Measurements from ENCODE around the gene FGA.
"Not testable (repeated sequence)": the region's sequence is repeated elsewhere in the genome, so short reads cannot be mapped to it uniquely, and the experiment has no call there.

FGA gene

DNA sequence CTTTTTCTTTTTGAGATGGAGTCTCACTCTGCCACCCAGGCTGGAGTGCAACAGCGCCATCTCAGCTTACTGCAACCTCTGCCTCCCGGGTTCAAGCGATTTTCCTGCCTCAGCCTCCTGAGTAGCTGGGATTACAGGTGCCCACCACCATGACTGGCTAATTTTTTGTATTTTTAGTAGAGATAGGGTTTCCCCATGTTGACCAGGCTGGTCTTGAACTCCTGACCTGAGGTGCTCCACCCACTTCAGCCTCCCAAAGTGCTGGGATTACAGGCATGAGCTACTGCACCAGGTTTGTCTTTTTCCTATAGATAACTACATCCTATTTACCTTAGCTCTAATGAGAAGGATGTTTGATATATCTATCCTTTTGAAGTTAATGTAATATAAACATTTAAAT lies 3.8 kb upstream of the FGA start:
- not testable (repeated sequence) for H3K9me3 Mint-ChIP-seq; DNase-seq (ENCODE audit: low spot score in 2 of 2); H3K4me3 Mint-ChIP-seq; ATAC-seq; H3K4me1 Mint-ChIP-seq; H3K36me3 Mint-ChIP-seq; H3K27ac Mint-ChIP-seq

DNA sequence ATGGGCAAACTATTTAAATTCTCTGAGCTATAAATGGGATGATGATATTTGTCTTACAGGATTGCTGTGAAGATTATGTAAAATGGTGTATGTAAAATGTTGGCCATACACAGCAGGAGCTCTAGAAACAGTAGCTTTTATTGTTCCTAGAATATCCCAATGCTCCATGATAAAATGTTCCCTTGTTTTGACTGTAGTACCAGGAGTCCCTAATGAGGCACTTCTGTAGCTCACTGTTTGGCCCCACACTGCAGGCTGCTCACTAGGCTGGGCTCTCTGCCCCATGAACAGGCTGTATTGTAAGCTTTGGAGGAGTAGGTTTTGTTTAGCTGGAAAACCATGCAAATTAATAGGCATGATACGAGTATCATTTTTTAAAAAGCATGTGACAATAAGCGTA lies 3.3 kb upstream of the FGA start:
- no peak for DNase-seq (ENCODE audit: low spot score in 2 of 2)
- no peaks in the 10 kb centered on the region for H3K36me3 Mint-ChIP-seq

GRCh38 chr4:154591890-154592289 lies 1.3 kb upstream of the FGA start:
- ATAC-seq (no peak), DNase-seq (ENCODE audit: low spot score in 2 of 2) (no peak)
- Mint-ChIP-seq H3K9me3 (no peaks in the 10 kb centered on the region), H3K4me3 (no peak overlapping the region), H3K36me3 (no peaks in the 10 kb centered on the region), H3K27ac (no peak overlapping the region), H3K4me1 (no peaks in the 10 kb centered on the region)

More for the DNA sequence above, 3.3 kb upstream of the FGA start:
- Mint-ChIP-seq H3K4me1 (no peaks in the 10 kb centered on the region), H3K27ac (no peak overlapping the region), H3K9me3 (no peaks in the 10 kb centered on the region), H3K4me3 (no peak overlapping the region)
- no peak for ATAC-seq

GRCh38 chr4:154589296-154590197 lies 995 bp downstream of the FGA start:
- no peaks in the 10 kb centered on the region for H3K36me3 Mint-ChIP-seq
- no peak overlapping the region for H3K4me3 Mint-ChIP-seq
- H3K9me3 Mint-ChIP-seq, result no peaks in the 10 kb centered on the region
- DNase-seq (ENCODE audit: low spot score in 2 of 2) (no peak), ATAC-seq (no peak)
- H3K4me1 Mint-ChIP-seq, result no peaks in the 10 kb centered on the region
- H3K27ac Mint-ChIP-seq, result no peak overlapping the region

DNA sequence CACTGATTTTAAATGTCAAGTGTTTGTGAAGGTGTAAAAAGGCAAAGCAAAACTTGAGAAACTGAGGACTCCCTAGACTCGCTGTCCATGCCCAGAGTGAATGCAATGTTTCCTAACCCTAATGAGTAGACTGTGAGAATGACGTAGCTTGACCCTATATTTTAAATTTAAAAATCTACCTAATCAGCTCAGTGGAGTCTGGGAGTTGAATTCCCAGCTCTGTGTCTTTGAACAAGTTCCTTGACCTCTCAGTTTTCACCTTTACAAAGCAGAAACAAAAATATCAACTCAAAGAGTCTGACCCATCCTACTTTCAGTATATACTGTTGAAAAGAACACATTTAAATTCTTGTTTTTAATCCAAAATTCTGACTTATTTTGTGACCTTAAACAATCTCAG lies 2.3 kb downstream of the FGA start:
- Mint-ChIP-seq H3K4me1 (no peaks in the 10 kb centered on the region), H3K27ac (no peak overlapping the region), H3K36me3 (no peaks in the 10 kb centered on the region), H3K4me3 (no peak overlapping the region), H3K9me3 (no peaks in the 10 kb centered on the region)
- DNase-seq (ENCODE audit: low spot score in 2 of 2) (no peak), ATAC-seq (no peak)

GRCh38 chr4:154586296-154587033 lies 4.1 kb downstream of the FGA start:
- ATAC-seq (no peak), DNase-seq (ENCODE audit: low spot score in 2 of 2) (no peak)
- Mint-ChIP-seq H3K4me3 (no peak overlapping the region), H3K9me3 (no peaks in the 10 kb centered on the region), H3K27ac (no peak overlapping the region), H3K4me1 (no peaks in the 10 kb centered on the region), H3K36me3 (no peaks in the 10 kb centered on the region)

- Mint-ChIP-seq H3K4me1 (no peaks in the 10 kb centered on the region), H3K27ac (no peak overlapping the region), H3K4me3 (no peak overlapping the region), H3K36me3 (no peaks in the 10 kb centered on the region), H3K9me3 (no peaks in the 10 kb centered on the region)
- DNase-seq (ENCODE audit: low spot score in 2 of 2) (no peak), ATAC-seq (no peak)
These were observed 5.0 kb downstream of the FGA start for GRCh38 chr4:154585369-154586018.

- DNase-seq (ENCODE audit: low spot score in 2 of 2), result no peak
- H3K9me3 Mint-ChIP-seq, result no peaks in the 10 kb centered on the region
- H3K4me1 Mint-ChIP-seq, result no peaks in the 10 kb centered on the region
- H3K36me3 Mint-ChIP-seq, result no peaks in the 10 kb centered on the region
- no peak overlapping the region for H3K4me3 Mint-ChIP-seq
- ATAC-seq, result no peak
- no peak overlapping the region for H3K27ac Mint-ChIP-seq
These were observed 6.3 kb downstream of the FGA start for GRCh38 chr4:154584259-154584658.

- H3K36me3 Mint-ChIP-seq, result no peaks in the 10 kb centered on the region
- no peaks in the 10 kb centered on the region for H3K9me3 Mint-ChIP-seq
- DNase-seq (ENCODE audit: low spot score in 2 of 2), result no peak
- no peak for ATAC-seq
- no peaks in the 10 kb centered on the region for H3K4me1 Mint-ChIP-seq
- no peak overlapping the region for H3K4me3 Mint-ChIP-seq
- H3K27ac Mint-ChIP-seq, result no peak overlapping the region
These were observed 6.9 kb downstream of the FGA start for GRCh38 chr4:154583677-154584076.

GRCh38 chr4:154583230-154583629 lies 7.3 kb downstream of the FGA start:
- Mint-ChIP-seq H3K9me3 (no peaks in the 10 kb centered on the region), H3K27ac (no peak overlapping the region), H3K36me3 (no peaks in the 10 kb centered on the region), H3K4me1 (no peaks in the 10 kb centered on the region), H3K4me3 (no peak overlapping the region)
- no peak for ATAC-seq
- DNase-seq (ENCODE audit: low spot score in 2 of 2), result no peak

DNA sequence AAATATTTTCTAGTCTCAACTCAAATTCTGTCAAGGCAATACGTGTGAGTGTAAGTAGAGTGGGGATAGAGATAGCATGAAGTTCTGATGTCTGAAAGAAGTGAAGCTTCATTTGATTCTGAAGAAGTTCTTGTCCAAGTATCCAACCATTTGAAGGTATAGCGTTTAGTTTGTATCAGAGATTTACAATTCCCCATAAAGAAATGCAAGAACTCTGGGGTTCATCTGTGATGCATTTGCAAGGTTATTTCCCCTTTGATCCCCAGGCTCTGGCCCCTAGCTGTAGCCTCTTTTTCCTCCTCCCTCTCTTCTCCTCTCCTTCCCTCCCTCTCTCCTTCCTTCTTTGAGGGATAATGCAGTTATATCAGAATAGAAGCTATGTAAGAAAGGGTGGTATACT lies 7.8 kb downstream of the FGA start:
- Mint-ChIP-seq H3K9me3 (no peaks in the 10 kb centered on the region), H3K4me1 (no peaks in the 10 kb centered on the region), H3K27ac (no peak overlapping the region), H3K4me3 (no peak overlapping the region), H3K36me3 (no peaks in the 10 kb centered on the region)
- no peak for DNase-seq (ENCODE audit: low spot score in 2 of 2)
- no peak for ATAC-seq

GRCh38 chr4:154579927-154580326 lies 10.6 kb downstream of the FGA start:
- H3K4me1 Mint-ChIP-seq, result no peaks in the 10 kb centered on the region
- H3K27ac Mint-ChIP-seq, result no peak overlapping the region
- H3K9me3 Mint-ChIP-seq, result no peaks in the 10 kb centered on the region
- ATAC-seq (no peak), DNase-seq (ENCODE audit: low spot score in 2 of 2) (no peak)
- no peaks in the 10 kb centered on the region for H3K36me3 Mint-ChIP-seq
- H3K4me3 Mint-ChIP-seq, result no peak overlapping the region

- no peaks in the 10 kb centered on the region for H3K9me3 Mint-ChIP-seq
- H3K4me1 Mint-ChIP-seq, result no peaks in the 10 kb centered on the region
- H3K27ac Mint-ChIP-seq, result no peak overlapping the region
- ATAC-seq (no peak), DNase-seq (ENCODE audit: low spot score in 2 of 2) (no peak)
- no peak overlapping the region for H3K4me3 Mint-ChIP-seq
- H3K36me3 Mint-ChIP-seq, result no peaks in the 10 kb centered on the region
These were observed 11.6 kb downstream of the FGA start for GRCh38 chr4:154578919-154579318.

DNA sequence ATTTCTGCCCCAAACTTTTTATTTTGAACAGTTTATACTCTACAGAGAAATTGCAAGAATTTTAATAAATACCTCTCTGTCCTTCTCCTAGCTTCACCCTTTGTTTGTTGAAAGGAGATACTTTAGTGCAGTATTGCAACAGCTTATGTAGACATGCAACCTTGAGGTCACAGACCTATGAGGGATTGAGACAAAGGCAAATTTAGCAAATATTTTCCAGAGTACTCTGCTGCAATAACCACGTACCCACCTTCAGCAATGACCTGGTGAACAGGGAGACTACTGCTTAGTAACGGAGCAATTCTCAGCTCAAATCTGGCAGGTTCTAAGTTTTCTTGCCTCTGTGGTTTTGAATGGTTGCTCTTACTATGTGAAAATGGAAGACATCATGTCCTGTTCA lies 13.2 kb downstream of the FGA start:
- H3K9me3 Mint-ChIP-seq, result no peaks in the 10 kb centered on the region
- no peaks in the 10 kb centered on the region for H3K4me1 Mint-ChIP-seq
- H3K4me3 Mint-ChIP-seq, result no peak overlapping the region
- ATAC-seq (no peak), DNase-seq (ENCODE audit: low spot score in 2 of 2) (no peak)
- H3K36me3 Mint-ChIP-seq, result no peaks in the 10 kb centered on the region
- H3K27ac Mint-ChIP-seq, result no peak overlapping the region

- ATAC-seq (no peak), DNase-seq (ENCODE audit: low spot score in 2 of 2) (no peak)
- Mint-ChIP-seq H3K27ac (no peak overlapping the region), H3K36me3 (no peaks in the 10 kb centered on the region), H3K4me1 (no peaks in the 10 kb centered on the region), H3K4me3 (no peak overlapping the region), H3K9me3 (no peaks in the 10 kb centered on the region)
These were observed 16.2 kb downstream of the FGA start for GRCh38 chr4:154574311-154574710.
